OCI-LY7 (cell line): ENCODE data around the gene CBLN1. TPM values are rescaled to one million over a fixed set of nuclear protein-coding genes. Genes with fewer than 3 reads are reported as not detected.
A peak's percentile ranks its signal among the peaks of the same experiment; 100 is the strongest.

Experiments
- Bru-seq: library from RNA; stranded (reverse); fragments of 400-500 nt; gene quantifications from one replicate; lab custom pipeline; 2021; lab: Mats Ljungman, UMichigan
- BruChase-seq, 2 experiments: library from RNA; stranded (reverse); fragments of 400-500 nt; gene quantifications; one replicate each; lab custom pipeline; 2021; lab: Mats Ljungman, UMichigan
- BruUV-seq: library from RNA; stranded (reverse); fragments of 400-500 nt; replicated peaks from 2 replicates; lab custom pipeline; 2021; lab: Mats Ljungman, UMichigan
- CTCF ChIA-PET: fragments of 300-600 bp; sonication (Branson Sonifier 250); formaldehyde crosslinking; loops from one replicate; lab custom pipeline; 2022; ENCODE audit warnings: antibody characterized with exemption; ENCODE audit not compliant: unreplicated experiment; lab: Charles Lee
- POLR2A ChIA-PET: fragments of 300-600 bp; sonication (Branson Sonifier 250); formaldehyde crosslinking; loops from one replicate; lab custom pipeline; 2022; ENCODE audit warnings: antibody characterized with exemption; lab: Charles Lee
- DNase-seq: peaks from one replicate; pipeline ENCODE4 v3.0.0-alpha.2; 2015; ENCODE audit warnings: low spot score
- H2AFZ ChIP-seq: fragments of 200-600 bp; sonication (generic), shearing (Covaris generic); 2 replicates; pipeline ENCODE4 v1.6.1; 2014; ENCODE audit warnings: mild to moderate bottlenecking, antibody characterized with exemption, low read length, moderate library complexity
- H3K27ac ChIP-seq: fragments of 200-600 bp; sonication (generic); 2 replicates; pipeline ENCODE4 v1.5.1; 2014; ENCODE audit warnings: mixed run types, low read depth, mild to moderate bottlenecking, moderate library complexity, low read length, inconsistent platforms; ENCODE audit not compliant: poor library complexity, severe bottlenecking
- H3K36me3 ChIP-seq: fragments of 200-600 bp; sonication (generic); 2 replicates; pipeline ENCODE4 v1.6.1; 2014; ENCODE audit warnings: mild to moderate bottlenecking, antibody characterized with exemption, low read length, moderate library complexity, mixed read lengths; ENCODE audit not compliant: insufficient read depth
- H3K4me1 ChIP-seq: fragments of 200-600 bp; sonication (generic); 2 replicates; pipeline ENCODE4 v1.5.1; 2014; ENCODE audit warnings: mild to moderate bottlenecking, low read length; ENCODE audit not compliant: insufficient read depth, poor library complexity, severe bottlenecking
- H3K4me2 ChIP-seq: fragments of 200-600 bp; sonication (generic); 2 replicates; pipeline ENCODE4 v1.6.1; 2014; ENCODE audit warnings: mild to moderate bottlenecking, low read length
- H3K4me3 ChIP-seq: fragments of 200-600 bp; sonication (generic); 2 replicates; pipeline ENCODE4 v1.5.1; 2014; ENCODE audit warnings: mild to moderate bottlenecking, low read depth, low read length; ENCODE audit not compliant: poor library complexity, severe bottlenecking
- H3K79me2 ChIP-seq: fragments of 200-600 bp; sonication (generic); 2 replicates; pipeline ENCODE4 v1.6.1; 2016; ENCODE audit warnings: low read depth, mild to moderate bottlenecking, low read length, moderate library complexity, mixed read lengths; ENCODE audit not compliant: insufficient read depth
- H3K9me2 ChIP-seq: fragments of 200-600 bp; sonication (generic); 2 replicates; pipeline ENCODE4 v1.6.1; 2016; ENCODE audit warnings: mild to moderate bottlenecking, low read length, mixed read lengths; ENCODE audit not compliant: insufficient read depth
- H3K9me3 ChIP-seq: fragments of 200-600 bp; sonication (generic); 2 replicates; pipeline ENCODE4 v1.6.1; 2014; ENCODE audit warnings: mild to moderate bottlenecking, mixed run types, low read length, mixed read lengths
- H4K20me1 ChIP-seq: fragments of 200-600 bp; sonication (generic); 2 replicates; pipeline ENCODE4 v1.6.1; 2014; ENCODE audit warnings: mild to moderate bottlenecking, antibody characterized with exemption, low read length, moderate library complexity, mixed read lengths; ENCODE audit not compliant: insufficient read depth
- EZH2phosphoT487 ChIP-seq: fragments of 200-600 bp; sonication (generic); IDR thresholded peaks from 2 replicates; pipeline ENCODE4 v1.6.1; 2018; ENCODE audit warnings: low read depth, borderline replicate concordance, mild to moderate bottlenecking, mixed run types, antibody characterized with exemption, low read length, moderate library complexity, mixed read lengths
- intact Hi-C: fragments of 100-400 bp; cut with micrococcal nuclease; formaldehyde crosslinking; loops from one replicate; pipeline ENCODE4 v1.10.0; 2022; ENCODE audit not compliant: unreplicated experiment
- long read RNA-seq: library from polyadenylated mRNA; stranded (forward); transcript quantifications from one replicate; pipeline ENCODE4 v2.0.0, GENCODE V29; 2022
- total RNA-seq, 2 experiments: library from RNA; depleted of rRNA in 1 of 2; stranded (reverse); fragments of >200 nt in 1 of 2; shearing (Covaris generic) in 1 of 2; gene quantifications; 2 replicates each; pipeline ENCODE4 v1.2.3, GENCODE V29; 2014 to 2022
- TF ChIP-seq, protein P1 (sequence below): fragments of 200-600 bp; sonication (generic); conservative IDR thresholded peaks from 2 replicates; pipeline ENCODE4 v1.5.1; 2014; ENCODE audit warnings: mild to moderate bottlenecking, antibody characterized with exemption, low read length, moderate library complexity, mixed read lengths

CBLN1 gene
- total RNA-seq (2014; rRNA removed; shearing (Covaris generic)) (2.9 and 4.4 TPM in 2 replicates), total RNA-seq (2022) (0.96 and 1.4 TPM in 2 replicates), Bru-seq, nascent RNA (percentile 19 among the genes with signal in this experiment), BruChase-seq, experiment 1, labeled RNA remaining after a 6-hour chase (percentile 30 among the genes with signal in this experiment), BruChase-seq, experiment 2, labeled RNA remaining after a 2-hour chase (percentile 38 among the genes with signal in this experiment)
- long read RNA-seq: 0 reads

DNA sequence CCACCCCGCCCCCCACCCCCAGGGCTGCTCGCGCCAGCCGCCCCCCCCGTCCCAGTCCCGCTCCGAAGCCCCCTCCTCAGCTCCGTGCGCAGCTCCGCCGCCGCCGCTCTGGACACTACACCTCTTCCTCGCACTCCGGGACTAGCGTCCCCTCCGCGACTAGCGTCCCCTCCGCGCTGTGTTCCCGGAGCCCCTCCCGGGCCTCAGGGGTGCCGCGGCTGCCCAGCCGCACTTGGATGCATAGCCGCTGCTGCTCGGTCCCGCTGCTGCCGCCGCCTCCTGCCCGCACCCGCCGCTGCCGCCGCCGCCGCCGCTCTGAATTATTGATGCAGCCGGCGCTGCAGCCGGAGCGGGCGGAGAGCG is at the start of gene CBLN1:
Gene CBLN1, minus strand, starts transcription at position 359 of the 363 bp plus-strand sequence. CDS start 373 bp downstream, outside the sequence.
- BruUV-seq: no TSS peak
- peak within 1 kb of the TSS; percentile 95 for H2AFZ ChIP-seq
- no peak for DNase-seq
- no peaks in the 10 kb centered on the region for H4K20me1 ChIP-seq
- ChIA-PET POLR2A (no interaction called here), CTCF (no interaction called here)
- TF ChIP-seq EZH2phosphoT487: no peak
- TF ChIP-seq, protein P1, sequence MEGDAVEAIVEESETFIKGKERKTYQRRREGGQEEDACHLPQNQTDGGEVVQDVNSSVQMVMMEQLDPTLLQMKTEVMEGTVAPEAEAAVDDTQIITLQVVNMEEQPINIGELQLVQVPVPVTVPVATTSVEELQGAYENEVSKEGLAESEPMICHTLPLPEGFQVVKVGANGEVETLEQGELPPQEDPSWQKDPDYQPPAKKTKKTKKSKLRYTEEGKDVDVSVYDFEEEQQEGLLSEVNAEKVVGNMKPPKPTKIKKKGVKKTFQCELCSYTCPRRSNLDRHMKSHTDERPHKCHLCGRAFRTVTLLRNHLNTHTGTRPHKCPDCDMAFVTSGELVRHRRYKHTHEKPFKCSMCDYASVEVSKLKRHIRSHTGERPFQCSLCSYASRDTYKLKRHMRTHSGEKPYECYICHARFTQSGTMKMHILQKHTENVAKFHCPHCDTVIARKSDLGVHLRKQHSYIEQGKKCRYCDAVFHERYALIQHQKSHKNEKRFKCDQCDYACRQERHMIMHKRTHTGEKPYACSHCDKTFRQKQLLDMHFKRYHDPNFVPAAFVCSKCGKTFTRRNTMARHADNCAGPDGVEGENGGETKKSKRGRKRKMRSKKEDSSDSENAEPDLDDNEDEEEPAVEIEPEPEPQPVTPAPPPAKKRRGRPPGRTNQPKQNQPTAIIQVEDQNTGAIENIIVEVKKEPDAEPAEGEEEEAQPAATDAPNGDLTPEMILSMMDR: no peak
- H3K27ac ChIP-seq: peak within 1 kb of the TSS; percentile 66
- no peaks in the 10 kb centered on the region for H3K9me3 ChIP-seq
- no peaks in the 10 kb centered on the region for H3K9me2 ChIP-seq
- H3K36me3 ChIP-seq: no peaks in the 10 kb centered on the region
- H3K4me1 ChIP-seq: peaks cover 8% of the 10 kb centered on the region
- H3K4me2 ChIP-seq: peak within 1 kb of the TSS; percentile 85
- peak within 1 kb of the TSS; percentile 72 for H3K4me3 ChIP-seq
- H3K79me2 ChIP-seq: no peaks in the 10 kb centered on the region
- intact Hi-C loops: loop anchor here (5.0 to 10.0 kb wide), 2 partner anchors 56 to 897 kb away; partner anchors contain the start of gene SIAH1

GRCh38 chr16:49330562-49331201 is 49.0 kb upstream of the CBLN1 start:
- no peaks in the 10 kb centered on the region for H3K9me3 ChIP-seq
- no TSS peak for BruUV-seq
- no peak for TF ChIP-seq EZH2phosphoT487
- TF ChIP-seq, protein P1: no peak
- no peak overlapping the region for H2AFZ ChIP-seq
- no peaks in the 10 kb centered on the region for H3K79me2 ChIP-seq
- H3K4me3 ChIP-seq: no peak overlapping the region
- H3K27ac ChIP-seq: no peak overlapping the region
- peak; percentile 18 for DNase-seq
- POLR2A ChIA-PET: interaction anchor here (1.0 to 1.1 kb wide), 2 partner anchors 8 to 10 kb away, joined by 3 read pairs; no protein-coding TSS in a partner anchor
- H3K4me1 ChIP-seq: no peaks in the 10 kb centered on the region
- intact Hi-C loops: no loop called here
- no peaks in the 10 kb centered on the region for H3K9me2 ChIP-seq
- CTCF ChIA-PET: interaction anchor here (0.5 kb wide), 1 partner anchor 8 kb away, joined by 3 read pairs; no protein-coding TSS in a partner anchor
- H3K36me3 ChIP-seq: no peaks in the 10 kb centered on the region
- no peak overlapping the region for H3K4me2 ChIP-seq
- H4K20me1 ChIP-seq: no peaks in the 10 kb centered on the region
